ENCODE results near the gene SLC4A3.

SLC4A3 gene

GRCh38 chr2:219612577-219613286, 14.7 kb upstream of the SLC4A3 start:
- no peak for DNase-seq (ENCODE audit: low read depth in 2 of 2)

GRCh38 chr2:219613461-219614070, 13.9 kb upstream of the SLC4A3 start:
- DNase-seq (ENCODE audit: low read depth in 2 of 2): no peak

- no peak for DNase-seq (ENCODE audit: low read depth in 2 of 2)
These were observed 13.2 kb upstream of the SLC4A3 start for GRCh38 chr2:219614076-219614860.

GRCh38 chr2:219615036-219615435, 12.4 kb upstream of the SLC4A3 start:
- DNase-seq (ENCODE audit: low read depth in 2 of 2): no peak

GRCh38 chr2:219615894-219616293, 11.5 kb upstream of the SLC4A3 start:
- no peak for DNase-seq (ENCODE audit: low read depth in 2 of 2)

GRCh38 chr2:219616550-219616949, 10.9 kb upstream of the SLC4A3 start:
- DNase-seq (ENCODE audit: low read depth in 2 of 2): no peak

- no peak for DNase-seq (ENCODE audit: low read depth in 2 of 2)
These were observed 8.7 kb upstream of the SLC4A3 start for GRCh38 chr2:219618733-219619122.

GRCh38 chr2:219619235-219619634, 8.2 kb upstream of the SLC4A3 start:
- no peak for DNase-seq (ENCODE audit: low read depth in 2 of 2)

- DNase-seq (ENCODE audit: low read depth in 2 of 2): no peak
These were observed 6.9 kb upstream of the SLC4A3 start for GRCh38 chr2:219620546-219620945.

- DNase-seq (ENCODE audit: low read depth in 2 of 2): no peak
These were observed 5.5 kb upstream of the SLC4A3 start for GRCh38 chr2:219621935-219622334.

GRCh38 chr2:219622472-219622871, 5.0 kb upstream of the SLC4A3 start:
- DNase-seq (ENCODE audit: low read depth in 2 of 2): no peak

GRCh38 chr2:219624565-219624964, 2.9 kb upstream of the SLC4A3 start:
- DNase-seq (ENCODE audit: low read depth in 2 of 2): no peak

- DNase-seq (ENCODE audit: low read depth in 2 of 2): no peak
These were observed 2.3 kb upstream of the SLC4A3 start for GRCh38 chr2:219625179-219625578.

GRCh38 chr2:219626540-219626939, 890 bp upstream of the SLC4A3 start:
- no peak for DNase-seq (ENCODE audit: low read depth in 2 of 2)

- DNase-seq (ENCODE audit: low read depth in 2 of 2): no peak
These were observed 980 bp downstream of the SLC4A3 start for GRCh38 chr2:219628235-219628985.

GRCh38 chr2:219628986-219629901, 1.8 kb downstream of the SLC4A3 start:
- no peak for DNase-seq (ENCODE audit: low read depth in 2 of 2)

GRCh38 chr2:219629976-219630695, 2.7 kb downstream of the SLC4A3 start:
- no peak for DNase-seq (ENCODE audit: low read depth in 2 of 2)

GRCh38 chr2:219630770-219631405, 3.5 kb downstream of the SLC4A3 start:
- DNase-seq (ENCODE audit: low read depth in 2 of 2): no peak

GRCh38 chr2:219631406-219631891, 4.0 kb downstream of the SLC4A3 start:
- no peak for DNase-seq (ENCODE audit: low read depth in 2 of 2)
